NAMALWA (cell line): ENCODE measurements around the gene GPD1.
"Not testable (repeated sequence)": the region's sequence is repeated elsewhere in the genome, so short reads cannot be mapped to it uniquely, and the experiment has no call there.

ENCODE experiments used
- DNase-seq: peaks from one replicate; pipeline ENCODE4 v3.0.0-alpha.2; 2015; ENCODE audit warnings: low spot score

GPD1 gene

GRCh38 chr12:50073712-50074111 lies 30.1 kb upstream of the GPD1 start:
- DNase-seq = no peak

GRCh38 chr12:50074936-50075807 lies 28.6 kb upstream of the GPD1 start:
- DNase-seq = peak; percentile 87

- DNase-seq = no peak
These were observed 28.0 kb upstream of the GPD1 start for GRCh38 chr12:50075808-50076170.

GRCh38 chr12:50077099-50077498 lies 26.7 kb upstream of the GPD1 start:
- no peak for DNase-seq

GRCh38 chr12:50078281-50078680 lies 25.5 kb upstream of the GPD1 start:
- no peak for DNase-seq

GRCh38 chr12:50079771-50080170 lies 24.0 kb upstream of the GPD1 start:
- no peak for DNase-seq

- DNase-seq = no peak
These were observed 22.6 kb upstream of the GPD1 start for GRCh38 chr12:50081096-50081808.

- no peak for DNase-seq
These were observed 21.2 kb upstream of the GPD1 start for GRCh38 chr12:50082644-50083043.

GRCh38 chr12:50083301-50083700 lies 20.5 kb upstream of the GPD1 start:
- DNase-seq = no peak

- DNase-seq = not testable (repeated sequence)
These were observed 19.4 kb upstream of the GPD1 start for GRCh38 chr12:50084409-50084774.

- DNase-seq = peak; percentile 94
These were observed 18.8 kb upstream of the GPD1 start, which contains the start of gene SMARCD1 for GRCh38 chr12:50084775-50085614. SMARCD1 (plus strand) TSS chr12:50085342; CDS start chr12:50085370, 28 bp downstream.

GRCh38 chr12:50085615-50086072 lies 18.2 kb upstream of the GPD1 start:
- no peak for DNase-seq

GRCh38 chr12:50086148-50086547 lies 17.7 kb upstream of the GPD1 start:
- DNase-seq = no peak

- DNase-seq = no peak
These were observed 16.7 kb upstream of the GPD1 start for GRCh38 chr12:50087151-50087550.

- DNase-seq = no peak
These were observed 15.8 kb upstream of the GPD1 start for GRCh38 chr12:50087995-50088394.

GRCh38 chr12:50088577-50089335 lies 15.1 kb upstream of the GPD1 start:
- peak; percentile 81 for DNase-seq

- DNase-seq = no peak
These were observed 14.1 kb upstream of the GPD1 start for GRCh38 chr12:50089730-50090129.

- DNase-seq = no peak
These were observed 13.4 kb upstream of the GPD1 start for GRCh38 chr12:50090391-50090790.

GRCh38 chr12:50097952-50098351 lies 5.9 kb upstream of the GPD1 start:
- no peak for DNase-seq

GRCh38 chr12:50099302-50100008 lies 4.4 kb upstream of the GPD1 start:
- no peak for DNase-seq

GRCh38 chr12:50100561-50100960 lies 3.2 kb upstream of the GPD1 start:
- no peak for DNase-seq
